NB4 (cell line): ENCODE results near the gene GATA3.

Experiments used
- CTCF ChIP-seq: IDR thresholded peaks from one replicate; pipeline ENCODE4 v1.5.1; 2012; ENCODE audit warnings: low read depth, low read length
- MAX ChIP-seq: IDR thresholded peaks from 2 replicates; pipeline ENCODE4 v1.6.1; 2011; ENCODE audit warnings: low read depth, low read length
- MYC ChIP-seq: IDR thresholded peaks from 2 replicates; pipeline ENCODE4 v1.6.1; 2011; ENCODE audit warnings: low read depth, low read length
- POLR2A ChIP-seq: IDR thresholded peaks from 2 replicates; pipeline ENCODE4 v1.6.1; 2011; ENCODE audit warnings: mild to moderate bottlenecking; ENCODE audit not compliant: insufficient read length; ENCODE audit errors: extremely low read depth

- TF ChIP-seq CTCF (no peak), POLR2A (no peak), MYC (no peak), MAX (no peak)
Observed at GRCh38 chr10:8112230-8112905, 57.9 kb downstream of the GATA3 start.
